GM12801 (cell line): ENCODE data around the gene PPARA.

ENCODE experiments used
- TF ChIP-seq, protein P1 (sequence below): IDR thresholded peaks from one replicate; pipeline ENCODE4 v1.5.1; 2011; ENCODE audit warnings: control low read depth; ENCODE audit not compliant: insufficient read length; ENCODE audit errors: extremely low read depth

Gene PPARA

DNA sequence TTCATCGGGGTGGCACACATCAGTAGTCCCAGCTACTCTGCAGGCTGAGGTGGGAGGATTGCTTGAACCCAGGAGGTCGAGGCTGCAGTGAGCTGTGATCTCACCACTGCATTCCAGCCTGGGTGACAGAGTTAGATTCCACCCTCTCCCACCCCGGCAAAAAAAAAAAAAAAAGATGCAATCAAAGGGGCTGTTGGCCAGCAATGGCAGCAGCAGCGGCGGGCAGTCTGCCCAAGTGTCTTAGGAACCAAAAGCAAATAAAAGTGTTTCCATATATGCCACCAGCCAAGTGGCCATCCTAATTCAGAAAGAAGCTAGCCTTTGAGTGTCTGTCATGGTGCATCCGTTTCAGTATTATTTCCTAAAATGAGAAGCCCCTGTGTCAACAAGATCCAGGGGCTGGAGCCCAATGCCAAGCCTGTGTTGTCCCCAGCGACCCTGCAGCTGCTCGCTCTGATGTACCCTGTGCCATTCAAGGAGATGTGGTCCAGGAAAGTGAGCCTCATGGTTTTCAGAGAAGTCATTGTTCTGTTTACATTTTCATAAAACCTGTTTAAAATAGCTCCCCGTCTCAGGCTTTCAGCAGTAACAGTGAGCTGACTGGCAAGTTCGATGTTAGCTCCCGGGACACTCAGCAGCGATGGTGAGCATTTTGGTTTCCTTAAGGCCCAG, 87.3 kb downstream of the PPARA start:
- TF ChIP-seq, protein P1, sequence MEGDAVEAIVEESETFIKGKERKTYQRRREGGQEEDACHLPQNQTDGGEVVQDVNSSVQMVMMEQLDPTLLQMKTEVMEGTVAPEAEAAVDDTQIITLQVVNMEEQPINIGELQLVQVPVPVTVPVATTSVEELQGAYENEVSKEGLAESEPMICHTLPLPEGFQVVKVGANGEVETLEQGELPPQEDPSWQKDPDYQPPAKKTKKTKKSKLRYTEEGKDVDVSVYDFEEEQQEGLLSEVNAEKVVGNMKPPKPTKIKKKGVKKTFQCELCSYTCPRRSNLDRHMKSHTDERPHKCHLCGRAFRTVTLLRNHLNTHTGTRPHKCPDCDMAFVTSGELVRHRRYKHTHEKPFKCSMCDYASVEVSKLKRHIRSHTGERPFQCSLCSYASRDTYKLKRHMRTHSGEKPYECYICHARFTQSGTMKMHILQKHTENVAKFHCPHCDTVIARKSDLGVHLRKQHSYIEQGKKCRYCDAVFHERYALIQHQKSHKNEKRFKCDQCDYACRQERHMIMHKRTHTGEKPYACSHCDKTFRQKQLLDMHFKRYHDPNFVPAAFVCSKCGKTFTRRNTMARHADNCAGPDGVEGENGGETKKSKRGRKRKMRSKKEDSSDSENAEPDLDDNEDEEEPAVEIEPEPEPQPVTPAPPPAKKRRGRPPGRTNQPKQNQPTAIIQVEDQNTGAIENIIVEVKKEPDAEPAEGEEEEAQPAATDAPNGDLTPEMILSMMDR: no peak

DNA sequence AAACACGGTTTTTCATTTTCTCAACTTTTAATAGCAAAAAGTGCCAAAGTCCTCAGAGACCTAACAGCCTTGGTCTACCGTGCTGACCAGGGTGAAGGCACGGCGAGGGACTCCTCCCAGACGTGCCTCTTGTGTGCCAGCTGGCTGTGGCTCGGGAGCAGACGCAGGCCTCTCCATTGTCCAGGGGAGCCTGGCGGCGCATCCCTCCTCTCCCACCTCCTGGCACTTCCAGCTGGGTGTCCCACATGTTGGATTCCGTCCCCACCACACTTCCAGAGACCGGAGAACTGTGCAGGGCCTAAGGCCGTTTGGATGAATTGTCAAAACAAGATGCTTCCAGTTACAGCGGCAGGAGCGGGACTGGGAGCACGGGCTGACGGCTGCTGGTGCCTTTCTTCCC, 88.2 kb downstream of the PPARA start:
- TF ChIP-seq, protein P1: no peak

DNA sequence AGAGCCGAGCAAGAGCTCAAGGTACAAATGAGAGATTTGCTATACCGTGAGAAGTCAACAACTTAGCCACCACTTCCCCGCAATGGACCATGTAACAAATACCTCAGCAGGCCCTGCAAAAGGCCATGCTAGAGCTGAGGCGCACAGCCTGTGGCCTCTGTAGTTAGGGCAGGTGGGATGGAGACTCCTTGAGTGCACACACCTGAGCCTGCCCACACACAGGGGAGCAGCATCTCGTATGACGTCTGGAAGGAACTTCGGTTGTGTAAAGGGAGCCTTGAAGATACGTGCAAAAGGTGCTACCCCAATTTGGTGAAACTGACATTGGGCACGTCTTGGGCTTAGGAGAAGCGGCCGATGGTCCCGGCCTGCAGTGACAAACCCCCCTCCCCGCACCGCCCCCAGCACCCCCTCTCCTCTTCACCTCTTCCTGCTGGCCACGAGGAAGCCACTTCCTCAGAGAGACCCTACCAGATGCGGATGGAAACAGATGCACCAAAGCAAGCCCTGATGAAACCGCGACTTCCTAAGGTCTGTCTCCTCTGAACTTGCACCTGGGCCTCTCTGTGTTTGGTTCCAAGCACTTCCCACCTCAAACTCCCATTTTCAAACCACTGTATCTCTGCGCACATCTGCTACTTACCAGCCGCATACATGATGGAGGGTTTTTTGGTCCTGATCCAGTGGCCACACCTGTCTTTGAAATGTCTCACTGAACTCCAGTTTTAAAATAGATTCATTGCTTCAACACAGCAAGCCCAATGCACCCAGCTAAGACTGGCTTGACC, 89.1 kb downstream of the PPARA start:
- TF ChIP-seq, protein P1: no peak

DNA sequence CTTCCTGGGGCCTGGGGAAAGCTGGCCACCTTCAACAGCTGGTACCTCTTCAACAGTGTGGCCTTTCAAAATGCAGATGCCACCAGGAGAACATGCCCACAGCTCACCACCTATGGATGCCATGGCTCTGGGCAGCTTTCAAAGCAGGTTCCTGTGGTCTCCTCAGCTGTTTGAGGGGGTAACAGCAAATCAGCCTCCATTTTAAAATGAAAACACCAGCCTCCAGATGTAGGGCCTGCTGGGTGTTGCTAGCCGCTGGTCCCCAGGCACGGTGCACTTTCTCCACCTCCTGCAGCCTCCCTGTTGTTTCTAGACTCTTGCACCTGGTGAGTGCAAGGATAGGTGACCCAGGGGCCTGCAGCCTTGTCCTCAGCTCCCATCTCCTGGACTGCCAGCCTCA, 89.7 kb downstream of the PPARA start:
- TF ChIP-seq, protein P1: no peak

DNA sequence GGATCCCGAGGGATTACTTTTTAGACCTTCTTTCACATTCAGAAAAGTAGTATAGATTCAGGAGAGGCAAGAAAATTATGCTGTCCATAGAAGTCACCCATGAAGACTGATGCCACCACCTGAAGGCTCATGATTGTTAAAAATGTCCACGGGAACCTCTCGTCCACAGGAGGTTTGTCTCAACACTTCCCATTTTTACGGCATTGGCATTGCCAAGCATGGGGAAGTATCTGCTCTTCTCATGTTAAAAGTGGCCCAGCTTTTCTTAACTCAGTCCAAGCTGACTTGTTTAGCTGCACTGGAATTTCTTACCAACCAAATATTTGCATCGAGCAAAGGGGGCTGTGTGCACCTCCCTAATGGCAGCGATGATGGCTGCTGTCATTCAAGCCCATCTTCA, 90.2 kb downstream of the PPARA start:
- TF ChIP-seq, protein P1: no peak

DNA sequence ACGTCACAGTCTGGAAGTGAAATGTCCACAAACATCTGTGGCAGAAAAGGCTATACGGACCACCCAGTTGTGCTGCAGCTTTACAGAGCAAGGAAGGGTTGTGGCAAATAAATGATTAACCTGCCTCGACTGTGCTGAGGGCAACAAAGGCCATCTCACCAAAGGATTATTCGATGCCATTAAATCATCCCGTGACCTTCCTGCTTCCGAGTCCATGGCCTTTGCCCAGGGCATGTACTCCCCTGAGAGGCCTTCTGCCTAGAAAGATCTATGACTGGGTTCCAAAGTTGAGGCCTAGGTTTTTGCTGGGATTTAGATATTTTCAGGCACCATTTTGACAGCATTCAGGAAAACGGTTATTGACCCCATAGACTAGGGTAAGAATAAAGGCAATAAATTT, 90.6 kb downstream of the PPARA start:
- TF ChIP-seq, protein P1: no peak

DNA sequence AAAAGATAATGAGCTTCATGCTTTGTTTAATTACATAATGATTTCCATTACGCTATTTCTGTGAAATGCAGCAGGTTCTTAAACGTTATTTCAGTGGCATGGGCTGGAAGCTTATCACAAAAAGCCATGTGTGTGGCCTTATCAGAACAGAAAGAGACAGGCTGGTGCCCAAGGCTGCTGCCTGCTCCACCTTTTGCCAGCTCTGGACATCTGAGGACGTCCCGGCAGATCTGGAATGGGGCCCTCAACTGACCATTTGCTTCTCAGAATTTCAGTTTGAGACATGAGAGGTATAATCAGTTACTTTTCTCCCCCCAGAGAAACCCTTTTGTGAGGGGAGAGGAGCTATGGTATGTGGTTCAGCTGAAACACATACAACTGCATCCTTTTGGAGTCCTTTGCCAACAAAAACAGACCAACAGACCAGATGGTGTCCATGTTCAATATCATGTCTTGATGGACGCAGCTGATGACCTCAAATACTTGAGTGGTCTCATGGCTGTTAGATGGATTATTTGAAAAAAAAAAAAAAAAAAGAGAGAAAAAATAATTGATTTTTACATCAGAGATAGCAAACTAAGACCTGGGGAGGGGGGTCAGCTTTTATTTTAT, 91.2 kb downstream of the PPARA start:
- TF ChIP-seq, protein P1: no peak
